Immature natural killer cell (primary cell): ENCODE measurements around the gene SGIP1. TPM values are rescaled to one million over a fixed set of nuclear protein-coding genes. Genes with fewer than 3 reads are reported as not detected.

ENCODE experiments used
- DNase-seq, 3 donors: peaks; one replicate each; pipeline ENCODE4 v3.0.0; 2022; ENCODE audit warnings: mixed read lengths in 1 of 3
- H3K27ac Mint-ChIP-seq, 6 donors: one replicate each; pipeline ENCODE4 v1.8.0; 2020; ENCODE audit warnings: mixed read lengths in 6 of 6, mild to moderate bottlenecking in 5 of 6, inconsistent platforms in 4 of 6, moderate library complexity in 3 of 6
- H3K27me3 Mint-ChIP-seq, 3 donors: one replicate each; pipeline ENCODE4 v1.8.0; 2020 to 2021; ENCODE audit warnings: low read depth in 3 of 3, mild to moderate bottlenecking in 3 of 3, mixed read lengths in 3 of 3, moderate library complexity in 3 of 3, inconsistent platforms in 1 of 3
- H3K36me3 Mint-ChIP-seq, 3 donors: one replicate each; pipeline ENCODE4 v1.8.0; 2020; ENCODE audit warnings: mixed read lengths in 3 of 3, inconsistent platforms in 2 of 3, mild to moderate bottlenecking in 2 of 3
- H3K4me1 Mint-ChIP-seq, 2 donors: one replicate each; pipeline ENCODE4 v1.8.0; 2020; ENCODE audit warnings: inconsistent platforms in 2 of 2, mild to moderate bottlenecking in 2 of 2, mixed read lengths in 2 of 2, moderate library complexity in 1 of 2
- H3K4me3 Mint-ChIP-seq, 5 donors: one replicate each; pipeline ENCODE4 v1.8.0; 2020; ENCODE audit warnings: mild to moderate bottlenecking in 5 of 5, mixed read lengths in 5 of 5, inconsistent platforms in 3 of 5, moderate library complexity in 3 of 5
- H3K9me3 Mint-ChIP-seq, 6 donors: one replicate each; pipeline ENCODE4 v1.8.0; 2020; ENCODE audit warnings: mild to moderate bottlenecking in 6 of 6, mixed read lengths in 6 of 6, inconsistent platforms in 4 of 6, moderate library complexity in 3 of 6
- polyA plus RNA-seq, 3 donors: library from polyadenylated mRNA; unstranded; fragments of 300-500 nt; fragmentation: Illumina TruSeq; gene quantifications; one replicate each; pipeline ENCODE4 v1.2.3, GENCODE V29; 2021

SGIP1 gene
- polyA plus RNA-seq, 3 donors from 2014 or later = not detected

DNA sequence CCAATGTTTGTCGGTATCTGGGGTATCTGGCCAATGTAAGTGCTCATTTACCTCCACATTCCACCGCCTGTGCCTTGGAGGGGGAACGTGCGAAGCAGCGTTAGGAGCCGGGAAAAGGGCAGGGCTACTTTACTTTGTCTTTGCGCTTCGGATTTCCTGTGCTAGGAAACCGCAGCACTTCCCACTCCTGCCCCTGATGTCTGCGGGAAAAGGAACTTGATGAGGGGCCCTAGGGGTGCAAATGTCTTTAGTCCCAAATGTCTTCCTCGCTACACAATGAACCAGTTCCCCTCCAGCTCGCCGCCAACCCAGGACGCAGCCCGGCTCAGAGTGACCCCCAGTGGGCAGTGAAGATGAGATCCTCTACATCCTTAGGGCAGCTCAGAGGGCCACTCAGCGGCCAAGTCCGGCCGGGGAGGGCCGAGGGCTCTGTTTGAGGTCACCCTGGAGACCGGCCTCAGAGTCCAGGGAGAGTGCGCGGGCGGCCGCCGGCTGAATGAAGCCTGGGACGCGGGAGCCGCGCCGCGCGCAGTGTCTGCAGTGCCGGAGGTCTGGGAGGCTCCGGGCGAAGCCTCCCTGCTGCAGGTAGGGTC, 218.1 kb downstream of the SGIP1 start, which contains the start of gene DYNLT5:
Gene DYNLT5 (plus strand): TSS at position 460 of the 593 bp plus-strand sequence. CDS start 2,200 bp downstream, outside the sequence.
- Mint-ChIP-seq H3K36me3 (peaks cover 0 to 3% (median 0%) of the 10 kb centered on the region in 3 donors), H3K4me3 (peak within 1 kb of the TSS; percentile 31 to 72 (median 54)), H3K27ac (no peak within 1 kb of the TSS), H3K9me3 (no peaks in the 10 kb centered on the region), H3K4me1 (peaks cover 6 to 8% of the 10 kb centered on the region in 2 donors), H3K27me3 (peaks cover 12 to 17% (median 12%) of the 10 kb centered on the region in 3 donors)
- DNase-seq = no peak

DNA sequence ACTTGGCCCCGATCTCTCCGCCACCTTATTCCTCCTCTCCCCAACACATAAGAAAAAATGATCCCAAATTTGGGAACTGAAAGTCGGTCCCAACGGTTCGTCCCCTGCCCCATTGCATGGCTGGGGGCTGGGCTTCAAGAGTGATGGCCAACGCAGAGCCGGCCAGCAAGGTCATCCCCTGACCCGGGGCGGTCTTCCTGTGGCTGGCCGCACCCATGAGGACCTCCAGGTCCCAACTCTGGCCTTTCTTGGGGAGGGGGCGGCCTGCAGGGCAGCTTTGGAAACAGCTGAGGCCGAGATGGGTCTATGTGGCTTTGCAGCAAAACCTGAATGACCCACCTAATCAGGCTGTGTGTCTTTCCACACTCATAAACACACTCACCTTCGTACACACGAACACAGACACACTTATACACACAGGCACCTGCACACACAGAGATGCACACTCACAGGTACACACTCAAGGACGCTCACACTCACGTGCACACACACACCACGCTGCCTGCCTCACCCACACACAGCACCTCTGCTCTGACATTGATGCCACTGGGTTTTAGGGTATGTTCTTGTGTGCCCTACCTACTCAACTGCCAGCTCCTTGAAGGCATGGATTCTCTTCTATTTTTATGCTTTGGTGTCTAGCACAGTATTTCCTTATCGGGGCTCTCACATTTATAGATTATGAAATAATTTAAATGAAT, 218.9 kb downstream of the SGIP1 start:
- no peak overlapping the region for H3K27ac Mint-ChIP-seq
- H3K9me3 Mint-ChIP-seq = no peaks in the 10 kb centered on the region
- DNase-seq = no peak
- H3K27me3 Mint-ChIP-seq = peaks cover 12 to 16% (median 12%) of the 10 kb centered on the region in 3 donors
- H3K4me1 Mint-ChIP-seq = peaks cover 6 to 8% of the 10 kb centered on the region in 2 donors
- H3K4me3 Mint-ChIP-seq = peak overlapping the region in 4 of 5 donors; percentile 44 to 72 (median 60)
- H3K36me3 Mint-ChIP-seq = peaks cover 0 to 3% (median 0%) of the 10 kb centered on the region in 3 donors

DNA sequence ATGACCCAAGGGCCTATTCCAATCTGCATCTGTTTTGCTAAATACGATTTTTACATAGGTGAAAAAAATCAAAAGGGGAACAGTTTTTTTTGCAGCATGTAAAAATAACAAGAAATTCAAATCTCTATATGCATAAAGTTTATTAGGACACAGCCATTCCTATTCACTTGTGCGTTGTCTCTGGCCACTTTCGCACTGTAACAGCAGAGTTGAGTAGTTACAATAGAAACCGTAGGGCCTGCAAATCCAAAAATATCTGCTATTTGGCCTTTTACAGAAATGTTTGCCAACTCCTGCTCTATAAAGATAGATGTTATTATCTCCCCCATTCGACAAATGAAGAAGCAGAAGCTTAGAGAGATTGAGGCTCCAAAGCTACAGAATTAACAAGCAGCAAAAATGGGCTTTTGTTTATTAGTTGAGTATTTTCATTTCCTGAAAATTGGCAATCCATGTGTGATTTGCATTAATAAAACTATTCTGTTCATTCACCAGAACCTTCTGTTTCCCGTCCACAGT, 223.8 kb downstream of the SGIP1 start:
- peaks cover 0 to 3% (median 0%) of the 10 kb centered on the region in 3 donors for H3K36me3 Mint-ChIP-seq
- no peaks in the 10 kb centered on the region for H3K9me3 Mint-ChIP-seq
- no peak for DNase-seq
- H3K27me3 Mint-ChIP-seq = peaks cover 3 to 7% (median 3%) of the 10 kb centered on the region in 3 donors
- no peak overlapping the region for H3K27ac Mint-ChIP-seq
- no peak overlapping the region for H3K4me3 Mint-ChIP-seq
- peaks cover 3 to 5% of the 10 kb centered on the region in 2 donors for H3K4me1 Mint-ChIP-seq

DNA sequence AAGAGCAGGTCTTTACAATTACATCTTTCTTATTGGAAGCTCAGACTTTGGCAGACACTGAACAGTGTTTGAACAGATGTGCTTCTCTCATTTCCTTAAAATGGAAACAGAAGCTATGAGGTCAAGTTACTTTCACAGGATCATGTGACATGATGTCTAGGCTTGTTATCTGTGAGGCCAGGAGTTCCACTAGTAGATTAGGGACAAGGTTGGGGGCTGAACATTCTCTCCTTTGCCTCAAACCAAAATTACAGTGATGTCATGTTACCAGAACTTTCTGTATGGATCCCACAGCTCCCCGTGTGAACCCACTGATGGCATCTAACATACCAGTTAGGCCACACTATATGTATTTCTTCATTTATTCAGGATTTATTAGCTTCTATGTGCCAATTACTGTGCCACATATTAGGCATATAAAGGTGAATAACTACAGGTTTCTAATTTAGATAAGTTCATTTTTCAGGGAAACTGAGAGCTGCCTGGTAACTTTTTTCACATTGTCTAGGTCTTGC, 224.3 kb downstream of the SGIP1 start:
- no peak for DNase-seq
- Mint-ChIP-seq H3K9me3 (no peaks in the 10 kb centered on the region), H3K27ac (no peak overlapping the region), H3K4me3 (no peak overlapping the region), H3K27me3 (peaks cover 3 to 7% (median 3%) of the 10 kb centered on the region in 3 donors), H3K36me3 (no peaks in the 10 kb centered on the region), H3K4me1 (no peaks in the 10 kb centered on the region)

DNA sequence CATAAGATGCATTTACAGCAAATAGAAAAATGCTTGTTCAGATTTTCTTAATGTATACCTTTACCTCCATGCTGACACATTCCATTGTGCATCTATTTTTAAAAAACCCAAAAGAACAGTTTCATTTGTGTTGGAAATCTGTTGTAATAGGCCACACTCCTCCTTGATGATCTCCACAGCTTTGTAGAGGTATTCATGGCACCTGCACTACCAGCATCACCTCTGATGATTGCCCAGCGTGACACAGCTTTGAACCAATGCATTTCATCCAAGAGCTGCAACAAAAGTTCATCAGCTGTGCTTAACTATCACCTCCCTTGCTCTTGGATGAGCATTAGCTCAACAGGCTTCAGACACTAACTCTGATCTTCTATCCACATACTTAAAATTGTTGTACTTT, 226.6 kb downstream of the SGIP1 start:
- DNase-seq = no peak
- no peaks in the 10 kb centered on the region for H3K4me1 Mint-ChIP-seq
- no peaks in the 10 kb centered on the region for H3K36me3 Mint-ChIP-seq
- H3K9me3 Mint-ChIP-seq = no peaks in the 10 kb centered on the region
- H3K4me3 Mint-ChIP-seq = no peak overlapping the region
- H3K27me3 Mint-ChIP-seq = peaks cover 0 to 3% (median 2%) of the 10 kb centered on the region in 3 donors
- no peak overlapping the region for H3K27ac Mint-ChIP-seq

DNA sequence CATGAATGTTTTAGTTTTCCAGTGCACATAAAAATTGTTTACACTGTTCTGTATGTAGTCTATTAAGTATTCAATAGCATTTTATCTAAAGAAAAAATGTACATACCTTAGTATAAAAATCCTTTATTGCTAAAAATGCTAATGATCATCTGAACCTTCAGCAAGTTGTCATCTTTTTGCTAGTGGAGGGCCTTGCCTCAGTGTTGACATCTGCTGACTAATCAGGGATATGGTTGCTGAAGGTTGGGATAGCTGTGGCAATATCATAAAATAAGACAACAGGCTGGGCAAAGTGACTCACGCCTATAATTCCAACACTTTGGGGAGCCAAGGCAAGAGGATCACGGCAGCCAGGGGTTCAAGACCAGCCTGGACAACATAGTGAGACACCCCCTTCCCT, 227.3 kb downstream of the SGIP1 start:
- no peak for DNase-seq
- Mint-ChIP-seq H3K4me1 (no peaks in the 10 kb centered on the region), H3K9me3 (no peaks in the 10 kb centered on the region), H3K27me3 (peaks cover 0 to 3% (median 3%) of the 10 kb centered on the region in 3 donors), H3K36me3 (no peaks in the 10 kb centered on the region), H3K27ac (no peak overlapping the region), H3K4me3 (no peak overlapping the region)

DNA sequence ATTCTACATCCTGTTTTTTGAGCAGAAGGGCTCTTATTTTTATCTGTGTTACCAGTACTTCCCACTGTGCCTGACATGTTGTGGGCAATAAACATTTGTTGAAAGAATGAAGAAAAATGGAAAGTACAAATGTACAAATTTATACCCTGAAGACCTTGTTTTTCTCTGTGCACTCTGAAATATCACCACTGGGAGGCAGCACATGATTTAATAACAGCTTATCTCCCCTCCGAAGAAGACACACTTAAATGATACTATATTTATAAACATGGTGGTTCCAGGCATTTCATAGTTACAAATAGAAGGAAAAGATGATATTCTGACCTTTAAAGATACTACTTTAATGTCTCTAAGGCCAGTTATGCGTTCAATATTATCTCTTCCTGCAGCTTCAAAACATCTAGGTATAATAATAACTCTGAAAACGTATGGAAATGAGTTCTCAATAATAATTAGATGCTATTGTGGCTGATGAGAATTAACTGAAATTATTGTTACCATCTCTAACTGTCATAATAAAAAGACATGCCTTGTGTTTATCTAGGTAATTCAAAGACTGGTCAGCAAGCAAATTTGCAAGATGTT, 231.1 kb downstream of the SGIP1 start:
- Mint-ChIP-seq H3K4me3 (no peak overlapping the region), H3K9me3 (no peaks in the 10 kb centered on the region), H3K4me1 (no peaks in the 10 kb centered on the region), H3K27ac (no peak overlapping the region), H3K27me3 (peaks cover 0 to 1% (median 0%) of the 10 kb centered on the region in 3 donors), H3K36me3 (no peaks in the 10 kb centered on the region)
- DNase-seq = peak; percentile 10 to 36 (median 16)

DNA sequence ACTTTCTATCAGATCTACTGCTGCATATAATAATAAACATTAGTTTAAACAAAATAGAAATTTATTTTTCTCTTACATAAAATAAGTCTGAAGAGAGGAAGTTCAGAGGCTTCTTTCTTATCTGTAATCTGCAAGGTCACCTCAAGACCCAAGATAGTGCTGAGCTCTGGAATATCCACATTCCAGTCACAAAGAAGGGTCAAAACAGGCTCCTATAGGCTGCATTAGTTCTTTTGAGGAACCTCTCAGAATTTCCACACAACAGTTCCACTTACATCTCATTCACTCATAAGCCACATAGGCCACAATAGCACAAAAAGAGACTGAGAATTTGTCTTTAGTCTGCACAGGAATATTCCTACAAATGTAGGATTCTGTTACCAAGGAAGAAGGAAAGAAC, 233.7 kb downstream of the SGIP1 start:
- Mint-ChIP-seq H3K4me1 (no peaks in the 10 kb centered on the region), H3K27ac (no peak overlapping the region), H3K4me3 (no peak overlapping the region), H3K27me3 (peaks cover 0 to 1% (median 0%) of the 10 kb centered on the region in 3 donors), H3K36me3 (no peaks in the 10 kb centered on the region), H3K9me3 (no peaks in the 10 kb centered on the region)
- DNase-seq = no peak

DNA sequence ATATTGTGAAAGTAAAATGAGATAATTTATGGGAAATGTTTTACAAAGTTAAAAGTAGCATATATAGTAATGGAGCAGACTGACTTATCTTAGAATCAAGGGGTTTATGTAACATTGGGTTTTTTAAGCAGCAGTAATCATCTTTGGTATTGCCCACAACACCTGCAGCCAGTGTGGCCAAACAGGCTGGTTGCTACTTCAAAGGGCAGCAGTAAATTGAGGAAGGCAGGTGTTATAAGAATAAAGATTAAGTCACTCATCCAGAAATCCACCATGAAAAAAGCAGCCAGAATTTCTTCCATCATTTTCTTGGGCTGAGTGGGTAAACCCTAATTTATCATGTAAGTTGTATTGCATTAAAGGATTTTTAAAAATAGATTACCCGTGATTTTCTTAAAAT, 235.0 kb downstream of the SGIP1 start:
- no peak overlapping the region for H3K4me3 Mint-ChIP-seq
- no peak overlapping the region for H3K27ac Mint-ChIP-seq
- no peak for DNase-seq
- H3K4me1 Mint-ChIP-seq = no peaks in the 10 kb centered on the region
- H3K27me3 Mint-ChIP-seq = peaks cover 0 to 1% (median 0%) of the 10 kb centered on the region in 3 donors
- H3K36me3 Mint-ChIP-seq = no peaks in the 10 kb centered on the region
- H3K9me3 Mint-ChIP-seq = no peaks in the 10 kb centered on the region

DNA sequence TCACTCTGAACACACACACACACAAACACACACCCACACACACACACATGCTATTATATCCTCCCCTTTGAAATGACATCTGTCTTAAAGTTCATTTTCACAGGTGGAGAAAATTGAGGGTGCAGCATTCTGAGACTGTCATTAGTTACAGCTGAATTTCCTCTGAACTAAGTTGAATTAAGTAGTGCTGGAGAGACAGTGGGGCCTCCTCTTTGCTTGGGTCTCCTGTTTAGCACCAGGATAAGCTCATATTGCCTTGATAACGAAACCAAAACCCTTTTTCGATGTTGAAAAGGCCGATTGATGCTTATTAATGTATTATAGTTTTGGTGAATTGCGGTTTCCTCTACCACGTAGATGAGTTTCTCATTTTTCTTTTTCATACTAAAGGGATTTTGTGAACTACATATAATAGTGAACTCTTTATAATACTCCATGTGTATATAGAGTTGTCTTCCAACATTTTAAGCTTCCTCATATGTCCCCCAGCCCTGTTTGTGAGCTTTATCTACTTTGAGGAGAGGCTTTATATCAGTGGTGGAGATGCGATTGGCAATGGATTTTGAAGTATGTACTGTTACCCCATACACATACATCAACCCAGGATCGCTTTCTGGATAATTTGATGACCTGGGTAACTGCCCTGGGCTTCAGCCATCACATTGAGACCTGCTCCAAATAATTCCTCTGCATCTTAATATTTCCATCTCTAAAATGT, 235.7 kb downstream of the SGIP1 start:
- peak in 1 of 3 donors; percentile 4 for DNase-seq
- H3K9me3 Mint-ChIP-seq = no peaks in the 10 kb centered on the region
- H3K4me1 Mint-ChIP-seq = no peaks in the 10 kb centered on the region
- H3K27me3 Mint-ChIP-seq = peaks cover 0 to 1% (median 0%) of the 10 kb centered on the region in 3 donors
- peak overlapping the region in 1 of 5 donors; percentile 74 for H3K4me3 Mint-ChIP-seq
- H3K36me3 Mint-ChIP-seq = no peaks in the 10 kb centered on the region
- peak overlapping the region in 1 of 6 donors; percentile 50 for H3K27ac Mint-ChIP-seq

DNA sequence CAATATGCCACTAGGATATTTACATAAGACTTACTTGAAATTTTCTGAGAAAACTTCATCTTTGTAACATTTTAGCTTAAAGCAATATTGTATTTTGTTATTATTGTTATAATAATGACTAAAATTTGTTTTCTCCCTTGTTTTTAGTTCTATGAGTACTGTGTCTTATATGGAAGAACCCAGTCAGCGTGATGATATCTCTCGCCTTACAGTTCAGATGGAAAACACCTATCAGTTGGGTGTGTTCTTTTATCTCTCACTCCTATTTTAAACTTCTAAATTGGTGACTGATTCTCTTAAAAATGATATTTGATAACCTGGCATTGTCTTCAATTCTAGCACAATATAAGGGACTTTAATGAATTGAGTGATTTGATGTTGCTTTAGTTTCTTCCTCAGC, 236.3 kb downstream of the SGIP1 start:
- Mint-ChIP-seq H3K36me3 (no peaks in the 10 kb centered on the region), H3K27me3 (peaks cover 0 to 1% (median 0%) of the 10 kb centered on the region in 3 donors), H3K4me3 (peak overlapping the region in 1 of 5 donors; percentile 39), H3K27ac (no peak overlapping the region), H3K4me1 (no peaks in the 10 kb centered on the region), H3K9me3 (no peaks in the 10 kb centered on the region)
- DNase-seq = no peak

DNA sequence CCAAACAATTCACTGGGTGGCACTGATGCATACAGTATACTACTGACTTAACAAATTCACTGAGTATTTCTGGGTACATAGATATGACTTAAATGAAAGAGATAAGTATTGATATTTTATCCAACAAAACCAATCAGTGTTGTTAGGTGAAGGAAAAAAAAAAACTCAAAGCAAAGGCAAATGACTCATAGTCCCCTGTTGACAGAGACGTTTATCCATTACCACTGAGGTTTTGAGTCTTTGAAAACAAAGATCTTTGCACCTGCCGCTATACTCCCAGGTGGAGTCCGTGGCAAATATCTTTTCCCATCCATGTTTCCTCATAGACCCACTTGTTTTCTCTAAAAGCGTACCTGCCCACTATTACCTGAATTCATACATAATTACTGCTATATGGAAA, 236.7 kb downstream of the SGIP1 start:
- Mint-ChIP-seq H3K36me3 (no peaks in the 10 kb centered on the region), H3K9me3 (no peaks in the 10 kb centered on the region), H3K27ac (no peak overlapping the region), H3K27me3 (peaks cover 0 to 2% (median 1%) of the 10 kb centered on the region in 3 donors), H3K4me1 (no peaks in the 10 kb centered on the region), H3K4me3 (no peak overlapping the region)
- no peak for DNase-seq

DNA sequence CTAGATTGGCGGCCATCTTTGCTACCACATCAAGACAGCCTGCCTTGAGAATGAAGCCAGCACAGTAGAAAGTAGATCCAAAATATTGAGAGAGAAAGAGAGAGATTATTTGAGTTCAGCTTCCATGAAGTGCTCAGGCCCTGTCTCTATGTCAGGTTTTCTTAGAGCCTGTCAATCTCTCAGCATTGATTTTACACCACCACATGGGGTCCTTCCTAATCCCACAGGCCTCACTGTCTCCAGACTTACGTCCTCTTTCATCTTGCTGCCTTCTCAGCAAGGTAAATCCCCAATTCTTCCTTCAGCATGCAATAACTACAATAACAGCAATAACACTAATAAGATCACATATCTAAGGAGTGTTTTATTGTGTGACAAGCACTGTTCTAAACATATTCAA, 239.3 kb downstream of the SGIP1 start:
- Mint-ChIP-seq H3K27me3 (peaks cover 0 to 2% (median 0%) of the 10 kb centered on the region in 3 donors), H3K9me3 (no peaks in the 10 kb centered on the region), H3K4me1 (no peaks in the 10 kb centered on the region), H3K4me3 (no peak overlapping the region), H3K36me3 (no peaks in the 10 kb centered on the region), H3K27ac (no peak overlapping the region)
- no peak for DNase-seq
